ENCODE data around the gene KLF11. TPM values are rescaled to one million over a fixed set of nuclear protein-coding genes. Genes with fewer than 3 reads are reported as not detected.

KLF11 gene
- total and polyA plus RNA-seq, 9 of the 15 experiments (the other 6 are each of a cell fraction or from before 2014, with no cell fraction given), result 2.1 to 13.4 (median 6.5) TPM

DNA sequence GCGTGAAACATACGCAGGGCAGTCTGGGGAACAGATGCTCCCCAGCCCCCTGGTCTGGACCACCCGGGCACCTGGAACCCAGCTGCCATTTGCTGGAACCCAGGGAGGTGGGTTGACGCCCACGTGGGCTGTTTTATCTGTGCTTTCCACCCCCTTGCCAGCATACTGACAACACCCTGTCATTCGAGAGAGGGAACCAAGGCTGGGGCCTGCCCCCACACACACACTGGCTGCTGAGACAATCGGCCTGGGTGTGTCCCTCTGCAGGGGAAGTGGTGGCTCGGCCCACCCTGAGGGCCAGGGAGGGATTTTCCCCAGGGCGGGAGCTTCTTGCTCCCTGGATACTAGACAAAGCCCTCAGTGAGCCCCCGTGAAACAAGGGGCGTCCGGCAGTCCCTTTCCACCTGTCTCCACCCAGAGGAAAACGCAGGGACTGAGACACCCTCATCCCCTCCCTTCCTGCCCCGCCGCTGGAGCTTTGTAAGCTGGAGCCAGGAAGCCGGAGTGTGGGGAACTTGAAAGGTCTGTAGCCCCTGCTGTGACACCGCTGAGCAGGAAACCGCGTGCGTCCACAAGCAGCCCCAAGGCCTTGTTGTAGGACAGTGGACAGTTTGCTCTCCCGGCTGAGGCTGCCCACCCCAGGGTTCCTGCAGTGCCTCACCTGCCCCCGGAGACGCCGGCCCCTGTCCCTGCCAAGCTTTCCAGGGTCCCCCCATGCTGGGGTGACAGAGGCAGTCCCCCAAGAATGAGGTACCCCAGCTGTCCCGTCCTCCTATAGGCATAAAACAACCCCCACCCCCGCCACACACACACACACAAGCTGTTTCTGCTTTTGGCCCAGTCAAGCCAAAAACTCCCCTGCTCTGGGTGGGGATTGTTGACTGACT is 14.1 kb upstream of the KLF11 start (continued):
- TF ChIP-seq, protein P1, sequence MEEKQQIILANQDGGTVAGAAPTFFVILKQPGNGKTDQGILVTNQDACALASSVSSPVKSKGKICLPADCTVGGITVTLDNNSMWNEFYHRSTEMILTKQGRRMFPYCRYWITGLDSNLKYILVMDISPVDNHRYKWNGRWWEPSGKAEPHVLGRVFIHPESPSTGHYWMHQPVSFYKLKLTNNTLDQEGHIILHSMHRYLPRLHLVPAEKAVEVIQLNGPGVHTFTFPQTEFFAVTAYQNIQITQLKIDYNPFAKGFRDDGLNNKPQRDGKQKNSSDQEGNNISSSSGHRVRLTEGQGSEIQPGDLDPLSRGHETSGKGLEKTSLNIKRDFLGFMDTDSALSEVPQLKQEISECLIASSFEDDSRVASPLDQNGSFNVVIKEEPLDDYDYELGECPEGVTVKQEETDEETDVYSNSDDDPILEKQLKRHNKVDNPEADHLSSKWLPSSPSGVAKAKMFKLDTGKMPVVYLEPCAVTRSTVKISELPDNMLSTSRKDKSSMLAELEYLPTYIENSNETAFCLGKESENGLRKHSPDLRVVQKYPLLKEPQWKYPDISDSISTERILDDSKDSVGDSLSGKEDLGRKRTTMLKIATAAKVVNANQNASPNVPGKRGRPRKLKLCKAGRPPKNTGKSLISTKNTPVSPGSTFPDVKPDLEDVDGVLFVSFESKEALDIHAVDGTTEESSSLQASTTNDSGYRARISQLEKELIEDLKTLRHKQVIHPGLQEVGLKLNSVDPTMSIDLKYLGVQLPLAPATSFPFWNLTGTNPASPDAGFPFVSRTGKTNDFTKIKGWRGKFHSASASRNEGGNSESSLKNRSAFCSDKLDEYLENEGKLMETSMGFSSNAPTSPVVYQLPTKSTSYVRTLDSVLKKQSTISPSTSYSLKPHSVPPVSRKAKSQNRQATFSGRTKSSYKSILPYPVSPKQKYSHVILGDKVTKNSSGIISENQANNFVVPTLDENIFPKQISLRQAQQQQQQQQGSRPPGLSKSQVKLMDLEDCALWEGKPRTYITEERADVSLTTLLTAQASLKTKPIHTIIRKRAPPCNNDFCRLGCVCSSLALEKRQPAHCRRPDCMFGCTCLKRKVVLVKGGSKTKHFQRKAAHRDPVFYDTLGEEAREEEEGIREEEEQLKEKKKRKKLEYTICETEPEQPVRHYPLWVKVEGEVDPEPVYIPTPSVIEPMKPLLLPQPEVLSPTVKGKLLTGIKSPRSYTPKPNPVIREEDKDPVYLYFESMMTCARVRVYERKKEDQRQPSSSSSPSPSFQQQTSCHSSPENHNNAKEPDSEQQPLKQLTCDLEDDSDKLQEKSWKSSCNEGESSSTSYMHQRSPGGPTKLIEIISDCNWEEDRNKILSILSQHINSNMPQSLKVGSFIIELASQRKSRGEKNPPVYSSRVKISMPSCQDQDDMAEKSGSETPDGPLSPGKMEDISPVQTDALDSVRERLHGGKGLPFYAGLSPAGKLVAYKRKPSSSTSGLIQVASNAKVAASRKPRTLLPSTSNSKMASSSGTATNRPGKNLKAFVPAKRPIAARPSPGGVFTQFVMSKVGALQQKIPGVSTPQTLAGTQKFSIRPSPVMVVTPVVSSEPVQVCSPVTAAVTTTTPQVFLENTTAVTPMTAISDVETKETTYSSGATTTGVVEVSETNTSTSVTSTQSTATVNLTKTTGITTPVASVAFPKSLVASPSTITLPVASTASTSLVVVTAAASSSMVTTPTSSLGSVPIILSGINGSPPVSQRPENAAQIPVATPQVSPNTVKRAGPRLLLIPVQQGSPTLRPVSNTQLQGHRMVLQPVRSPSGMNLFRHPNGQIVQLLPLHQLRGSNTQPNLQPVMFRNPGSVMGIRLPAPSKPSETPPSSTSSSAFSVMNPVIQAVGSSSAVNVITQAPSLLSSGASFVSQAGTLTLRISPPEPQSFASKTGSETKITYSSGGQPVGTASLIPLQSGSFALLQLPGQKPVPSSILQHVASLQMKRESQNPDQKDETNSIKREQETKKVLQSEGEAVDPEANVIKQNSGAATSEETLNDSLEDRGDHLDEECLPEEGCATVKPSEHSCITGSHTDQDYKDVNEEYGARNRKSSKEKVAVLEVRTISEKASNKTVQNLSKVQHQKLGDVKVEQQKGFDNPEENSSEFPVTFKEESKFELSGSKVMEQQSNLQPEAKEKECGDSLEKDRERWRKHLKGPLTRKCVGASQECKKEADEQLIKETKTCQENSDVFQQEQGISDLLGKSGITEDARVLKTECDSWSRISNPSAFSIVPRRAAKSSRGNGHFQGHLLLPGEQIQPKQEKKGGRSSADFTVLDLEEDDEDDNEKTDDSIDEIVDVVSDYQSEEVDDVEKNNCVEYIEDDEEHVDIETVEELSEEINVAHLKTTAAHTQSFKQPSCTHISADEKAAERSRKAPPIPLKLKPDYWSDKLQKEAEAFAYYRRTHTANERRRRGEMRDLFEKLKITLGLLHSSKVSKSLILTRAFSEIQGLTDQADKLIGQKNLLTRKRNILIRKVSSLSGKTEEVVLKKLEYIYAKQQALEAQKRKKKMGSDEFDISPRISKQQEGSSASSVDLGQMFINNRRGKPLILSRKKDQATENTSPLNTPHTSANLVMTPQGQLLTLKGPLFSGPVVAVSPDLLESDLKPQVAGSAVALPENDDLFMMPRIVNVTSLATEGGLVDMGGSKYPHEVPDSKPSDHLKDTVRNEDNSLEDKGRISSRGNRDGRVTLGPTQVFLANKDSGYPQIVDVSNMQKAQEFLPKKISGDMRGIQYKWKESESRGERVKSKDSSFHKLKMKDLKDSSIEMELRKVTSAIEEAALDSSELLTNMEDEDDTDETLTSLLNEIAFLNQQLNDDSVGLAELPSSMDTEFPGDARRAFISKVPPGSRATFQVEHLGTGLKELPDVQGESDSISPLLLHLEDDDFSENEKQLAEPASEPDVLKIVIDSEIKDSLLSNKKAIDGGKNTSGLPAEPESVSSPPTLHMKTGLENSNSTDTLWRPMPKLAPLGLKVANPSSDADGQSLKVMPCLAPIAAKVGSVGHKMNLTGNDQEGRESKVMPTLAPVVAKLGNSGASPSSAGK (IDR thresholded peaks at IDR 0.05), result peak; percentile 73
- TF ChIP-seq SNRNP70 (optimal IDR thresholded peaks at IDR 0.05; ENCODE audit: low read depth, low read length) (no peak), NR4A1 (CRISPR knock-in tag; IDR thresholded peaks at IDR 0.05) (no peak), NR4A1 (tag; IDR thresholded peaks at IDR 0.05) (peak; percentile 8; the same call in 1 of the 2 replicates), CREM (IDR thresholded peaks at IDR 0.05; ENCODE audit: low read depth) (peak; percentile 71), ZNF644 (tag; IDR thresholded peaks at IDR 0.05; ENCODE audit: low read depth) (0 out of 2 replicates have a peak, but pooled peaks have one; percentile 5)
- TF ChIP-seq, protein P2, sequence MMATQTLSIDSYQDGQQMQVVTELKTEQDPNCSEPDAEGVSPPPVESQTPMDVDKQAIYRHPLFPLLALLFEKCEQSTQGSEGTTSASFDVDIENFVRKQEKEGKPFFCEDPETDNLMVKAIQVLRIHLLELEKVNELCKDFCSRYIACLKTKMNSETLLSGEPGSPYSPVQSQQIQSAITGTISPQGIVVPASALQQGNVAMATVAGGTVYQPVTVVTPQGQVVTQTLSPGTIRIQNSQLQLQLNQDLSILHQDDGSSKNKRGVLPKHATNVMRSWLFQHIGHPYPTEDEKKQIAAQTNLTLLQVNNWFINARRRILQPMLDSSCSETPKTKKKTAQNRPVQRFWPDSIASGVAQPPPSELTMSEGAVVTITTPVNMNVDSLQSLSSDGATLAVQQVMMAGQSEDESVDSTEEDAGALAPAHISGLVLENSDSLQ (IDR thresholded peaks at IDR 0.05), result peak; percentile 67
- TF ChIP-seq, protein P3, sequence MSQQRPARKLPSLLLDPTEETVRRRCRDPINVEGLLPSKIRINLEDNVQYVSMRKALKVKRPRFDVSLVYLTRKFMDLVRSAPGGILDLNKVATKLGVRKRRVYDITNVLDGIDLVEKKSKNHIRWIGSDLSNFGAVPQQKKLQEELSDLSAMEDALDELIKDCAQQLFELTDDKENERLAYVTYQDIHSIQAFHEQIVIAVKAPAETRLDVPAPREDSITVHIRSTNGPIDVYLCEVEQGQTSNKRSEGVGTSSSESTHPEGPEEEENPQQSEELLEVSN (IDR thresholded peaks at IDR 0.05; ENCODE audit: borderline replicate concordance in 1 of 2, extremely low read depth in 1 of 2, insufficient read depth in 1 of 2, insufficient read length in 1 of 2, low read depth in 1 of 2, low read length in 1 of 2, poor library complexity in 1 of 2, severe bottlenecking in 1 of 2), result peak; percentile 22 to 56
